Lung (tissue), 12 donors: ENCODE results near the gene CACNA1I. TPM values are rescaled to one million over a fixed set of nuclear protein-coding genes. Genes with fewer than 3 reads are reported as not detected.

ENCODE experiments used
- ATAC-seq: fragments of 200-7000 bp; cut with Tn5 transposase; one replicate; pipeline ENCODE4 v1.9.1; 2020; ENCODE audit warnings: moderate number of reproducible peaks; ENCODE audit not compliant: insufficient read depth, low FRiP score
- DNase-seq, 3 donors: peaks; one replicate each; pipeline ENCODE4 v3.0.0-alpha.2; 2013 to 2017
- H3K27ac ChIP-seq, 2 donors: one replicate each; pipeline ENCODE4 v1.5.1; 2013; ENCODE audit warnings: mild to moderate bottlenecking in 2 of 2, moderate library complexity in 2 of 2, control low read depth in 1 of 2, inconsistent platforms in 1 of 2, low read depth in 1 of 2, low read length in 1 of 2
- H3K27me3 ChIP-seq, 3 donors: one replicate each; pipeline ENCODE4 v1.5.1; 2013; ENCODE audit warnings: low read length in 2 of 3; ENCODE audit not compliant: control insufficient read depth in 3 of 3, insufficient read depth in 3 of 3
- H3K36me3 ChIP-seq, 4 donors: one replicate each; pipeline ENCODE4 v1.5.1; 2013; ENCODE audit warnings: low read length in 4 of 4, mild to moderate bottlenecking in 1 of 4, moderate library complexity in 1 of 4; ENCODE audit not compliant: control insufficient read depth in 4 of 4, insufficient read depth in 4 of 4
- H3K4me1 ChIP-seq, 5 donors: one replicate each; pipeline ENCODE4 v1.5.1; 2013; ENCODE audit warnings: low read length in 5 of 5, mild to moderate bottlenecking in 2 of 5, moderate library complexity in 1 of 5; ENCODE audit not compliant: control insufficient read depth in 5 of 5, insufficient read depth in 5 of 5
- H3K4me3 ChIP-seq: one replicate; pipeline ENCODE4 v1.5.1; 2013; ENCODE audit warnings: mild to moderate bottlenecking, control low read depth, moderate library complexity
- H3K9ac ChIP-seq, 2 donors: one replicate each; pipeline ENCODE4 v1.5.1; 2013; ENCODE audit warnings: low read length in 2 of 2, control low read depth in 1 of 2; ENCODE audit not compliant: insufficient read depth in 1 of 2
- H3K9me3 ChIP-seq, 4 donors: one replicate each; pipeline ENCODE4 v1.5.1; 2013; ENCODE audit warnings: low read length in 3 of 4, mild to moderate bottlenecking in 1 of 4, moderate library complexity in 1 of 4; ENCODE audit not compliant: control insufficient read depth in 4 of 4, insufficient read depth in 3 of 4
- WGBS, 2 donors: extraction: QIAGEN DNeasy Blood & Tissue Kit; methylation state at CpG; one replicate each; pipeline ENCODE4 v1.1.7; 2013; 5-methylcytosine and 5-hydroxymethylcytosine counted together
- polyA plus RNA-seq, 2 donors: library from polyadenylated mRNA; stranded (reverse); fragments of 200-250 nt; gene quantifications; one replicate each; pipeline ENCODE4 v1.2.1, GENCODE V29; 2013
- total RNA-seq, 2 donors: library from RNA; depleted of rRNA in 1 of 2; stranded (reverse); fragments of >200 nt in 1 of 2; gene quantifications; one replicate each; pipeline ENCODE4 v1.2.1, GENCODE V29; 2014 to 2021
- TF ChIP-seq, protein P1 (sequence below): IDR thresholded peaks from 2 replicates; pipeline ENCODE4 v1.5.1; 2012; ENCODE audit warnings: mild to moderate bottlenecking; ENCODE audit errors: control extremely low read depth, extremely low read depth
- donor health status: control.
- donor health status: control.
- donor health status: Bipolar disorder and iron deficiency.
- donor health status: healthy.
- donor health status: DM: yes; HTN: yes; CAD: no.

CACNA1I gene
- total and polyA plus RNA-seq, 4 donors, result 0.07 to 0.22 (median 0.16) TPM

DNA sequence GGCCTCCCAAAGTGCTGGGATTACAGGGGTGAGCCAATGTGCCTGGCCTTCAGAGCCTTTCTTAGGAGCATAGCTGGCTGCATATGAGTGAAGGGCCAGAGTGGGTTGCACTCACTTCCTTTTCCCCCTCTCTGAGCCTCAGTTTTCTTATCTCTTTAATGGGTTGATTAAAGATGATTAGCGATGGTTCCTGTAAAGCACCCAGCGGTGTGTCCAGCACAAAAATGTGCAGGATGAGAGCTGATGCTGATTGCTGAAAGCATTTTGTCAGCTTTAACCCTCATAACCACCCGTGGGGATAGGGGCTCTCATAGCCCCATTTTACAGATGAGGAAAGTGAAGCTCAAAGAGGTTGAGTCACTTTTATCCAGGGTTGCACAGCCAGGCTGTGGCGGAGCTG, 5.5 kb downstream of the CACNA1I start:
- Histone ChIP-seq H3K27ac (no peak overlapping the region), H3K27me3 (peaks cover 0 to 9% (median 0%) of the 10 kb centered on the region in 3 donors), H3K4me1 (no peaks in the 10 kb centered on the region), H3K9me3 (no peaks in the 10 kb centered on the region), H3K9ac (no peak overlapping the region), H3K4me3 (no peak overlapping the region), H3K36me3 (no peaks in the 10 kb centered on the region)
- DNase-seq (no peak), ATAC-seq (no peak)
- 87 to 93% methylated on average over 4 of the region's 4 CpGs for WGBS, 2 donors
- TF ChIP-seq, protein P1, sequence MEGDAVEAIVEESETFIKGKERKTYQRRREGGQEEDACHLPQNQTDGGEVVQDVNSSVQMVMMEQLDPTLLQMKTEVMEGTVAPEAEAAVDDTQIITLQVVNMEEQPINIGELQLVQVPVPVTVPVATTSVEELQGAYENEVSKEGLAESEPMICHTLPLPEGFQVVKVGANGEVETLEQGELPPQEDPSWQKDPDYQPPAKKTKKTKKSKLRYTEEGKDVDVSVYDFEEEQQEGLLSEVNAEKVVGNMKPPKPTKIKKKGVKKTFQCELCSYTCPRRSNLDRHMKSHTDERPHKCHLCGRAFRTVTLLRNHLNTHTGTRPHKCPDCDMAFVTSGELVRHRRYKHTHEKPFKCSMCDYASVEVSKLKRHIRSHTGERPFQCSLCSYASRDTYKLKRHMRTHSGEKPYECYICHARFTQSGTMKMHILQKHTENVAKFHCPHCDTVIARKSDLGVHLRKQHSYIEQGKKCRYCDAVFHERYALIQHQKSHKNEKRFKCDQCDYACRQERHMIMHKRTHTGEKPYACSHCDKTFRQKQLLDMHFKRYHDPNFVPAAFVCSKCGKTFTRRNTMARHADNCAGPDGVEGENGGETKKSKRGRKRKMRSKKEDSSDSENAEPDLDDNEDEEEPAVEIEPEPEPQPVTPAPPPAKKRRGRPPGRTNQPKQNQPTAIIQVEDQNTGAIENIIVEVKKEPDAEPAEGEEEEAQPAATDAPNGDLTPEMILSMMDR, result no peak

GRCh38 chr22:39577366-39577765, 6.8 kb downstream of the CACNA1I start:
- Histone ChIP-seq H3K27ac (no peak overlapping the region), H3K4me3 (no peak overlapping the region), H3K27me3 (peaks cover 0 to 6% (median 0%) of the 10 kb centered on the region in 3 donors), H3K36me3 (no peaks in the 10 kb centered on the region), H3K4me1 (no peaks in the 10 kb centered on the region), H3K9ac (no peak overlapping the region), H3K9me3 (no peaks in the 10 kb centered on the region)
- 74% methylated on average over 21 of the region's 21 CpGs for WGBS, 2 donors
- TF ChIP-seq, protein P1, result no peak
- no peak for DNase-seq
- ATAC-seq, result no peak

DNA sequence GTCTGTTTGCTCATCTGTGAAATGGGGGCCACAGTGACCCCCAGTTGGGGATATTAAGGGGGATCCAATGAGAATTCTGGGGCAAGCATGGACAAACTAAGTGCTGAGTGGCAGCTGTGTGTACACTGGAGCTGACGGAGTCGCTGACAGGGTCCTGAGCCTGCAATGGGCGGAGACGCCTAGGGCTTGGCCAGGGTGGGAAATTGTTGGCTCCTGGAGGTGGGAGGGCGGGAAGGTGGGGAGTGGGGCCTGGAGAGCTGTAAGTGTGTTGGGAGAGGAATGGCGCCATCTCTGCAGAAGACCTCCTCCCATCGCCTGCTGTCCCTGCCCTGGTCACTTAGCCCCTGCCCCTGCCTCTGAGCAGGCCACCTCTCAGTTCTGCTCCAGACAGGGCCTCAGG, 7.3 kb downstream of the CACNA1I start:
- Histone ChIP-seq H3K9me3 (no peaks in the 10 kb centered on the region), H3K4me3 (no peak overlapping the region), H3K36me3 (no peaks in the 10 kb centered on the region), H3K4me1 (no peaks in the 10 kb centered on the region), H3K27me3 (peaks cover 0 to 9% (median 0%) of the 10 kb centered on the region in 3 donors), H3K27ac (no peak overlapping the region), H3K9ac (no peak overlapping the region)
- WGBS, 2 donors, result 86 to 88% methylated on average over 7 of the region's 7 CpGs
- ATAC-seq, result no peak
- TF ChIP-seq, protein P1, result no peak
- no peak for DNase-seq

GRCh38 chr22:39580006-39580441, 9.5 kb downstream of the CACNA1I start:
- Histone ChIP-seq H3K4me3 (no peak overlapping the region), H3K27ac (no peak overlapping the region), H3K9me3 (no peaks in the 10 kb centered on the region), H3K4me1 (no peaks in the 10 kb centered on the region), H3K36me3 (no peaks in the 10 kb centered on the region), H3K9ac (no peak overlapping the region), H3K27me3 (peaks cover 0 to 13% (median 0%) of the 10 kb centered on the region in 3 donors)
- TF ChIP-seq, protein P1, result no peak
- ATAC-seq (no peak), DNase-seq (no peak)
- WGBS, 2 donors, result 52 to 70% methylated on average over 5 of the region's 5 CpGs
